Stimulated activated CD4-positive, alpha-beta T cell treated with anti-CD3 and anti-CD28 coated beads, Interleukin-2, amount 100 ng/mL, for 4 hours (primary cell): ENCODE data around the gene APOL6.
"Not testable (repeated sequence)": the region's sequence is repeated elsewhere in the genome, so short reads cannot be mapped to it uniquely, and the experiment has no call there.

ENCODE experiments used
- DNase-seq: peaks from one replicate; pipeline ENCODE4 v3.0.0-alpha.2; 2020; ENCODE audit warnings: low read depth

Gene APOL6

DNA sequence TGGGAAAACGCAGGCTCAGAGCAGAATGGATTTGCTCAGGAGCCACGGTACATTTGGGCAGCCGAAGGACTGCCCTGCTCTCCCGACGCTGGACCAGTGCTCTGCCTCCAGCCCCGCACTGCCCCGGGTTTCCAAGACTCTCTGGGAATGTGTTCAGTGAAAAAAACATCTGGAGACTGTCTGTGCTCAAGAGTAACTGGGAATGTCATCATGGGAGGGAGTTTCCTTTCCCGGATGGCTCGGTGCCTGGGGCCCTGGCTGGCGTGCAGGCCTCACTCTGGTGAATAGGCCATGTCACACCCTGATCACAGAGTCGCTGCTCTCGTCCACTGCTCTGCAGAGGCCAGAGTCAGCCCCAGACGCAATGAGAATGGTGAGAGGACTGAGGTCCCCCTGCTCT is 9.8 kb upstream of the APOL6 start:
- no peak for DNase-seq

DNA sequence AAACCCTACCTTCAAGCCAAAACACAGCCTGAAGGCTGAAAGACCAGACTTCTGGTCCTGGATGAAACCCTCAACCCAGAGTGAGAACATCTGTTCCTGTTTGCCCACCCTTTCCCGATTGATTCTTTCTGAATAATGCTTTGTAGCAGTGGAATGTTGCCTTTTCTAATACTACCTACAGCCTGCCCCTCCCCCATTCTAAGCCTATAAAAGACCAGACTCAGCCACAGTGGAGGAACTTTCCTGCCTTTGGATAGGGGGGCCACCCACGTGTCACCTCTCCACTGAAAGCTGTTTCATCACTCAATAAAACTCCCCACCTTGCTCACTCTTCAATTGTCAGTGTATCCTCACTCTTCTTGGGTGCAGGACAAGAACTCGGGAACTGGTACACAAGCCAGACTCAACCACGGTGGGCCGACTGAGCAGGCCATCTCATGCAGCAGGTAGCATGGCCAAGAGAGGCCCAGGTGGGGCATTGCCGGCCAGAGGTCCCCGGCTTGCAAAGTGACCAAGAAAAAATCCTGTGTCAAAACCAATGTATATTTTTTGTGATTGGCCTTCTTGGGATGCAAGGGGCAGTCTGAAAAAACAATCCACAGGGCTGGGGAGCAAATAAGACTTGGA is 6.6 kb upstream of the APOL6 start:
- DNase-seq = no peak

- no peak for DNase-seq
Measured at GRCh38 chr22:35642305-35642741, 5.9 kb upstream of the APOL6 start.

GRCh38 chr22:35643991-35644390 is 4.3 kb upstream of the APOL6 start:
- DNase-seq = no peak

DNA sequence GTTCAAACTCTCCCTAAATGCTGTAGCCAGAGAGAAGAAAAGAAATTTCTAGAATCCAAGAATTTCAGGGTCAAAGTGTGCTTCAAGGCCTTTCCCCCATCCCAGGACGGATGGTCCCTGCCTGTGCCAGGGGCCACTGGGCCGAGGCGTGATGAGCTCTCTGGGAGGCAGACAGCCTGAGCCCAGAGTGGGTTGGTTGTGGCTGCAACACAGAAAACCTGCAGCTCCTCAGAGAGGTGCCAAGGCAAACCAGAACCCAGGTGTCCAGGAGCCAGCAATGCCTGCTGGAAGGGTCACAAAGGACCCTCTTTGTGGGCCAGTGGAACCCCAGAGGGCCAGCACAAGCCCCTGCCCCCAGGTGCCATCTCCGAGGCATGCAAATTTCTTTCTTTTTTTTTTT is 2.6 kb upstream of the APOL6 start:
- DNase-seq = no peak

DNA sequence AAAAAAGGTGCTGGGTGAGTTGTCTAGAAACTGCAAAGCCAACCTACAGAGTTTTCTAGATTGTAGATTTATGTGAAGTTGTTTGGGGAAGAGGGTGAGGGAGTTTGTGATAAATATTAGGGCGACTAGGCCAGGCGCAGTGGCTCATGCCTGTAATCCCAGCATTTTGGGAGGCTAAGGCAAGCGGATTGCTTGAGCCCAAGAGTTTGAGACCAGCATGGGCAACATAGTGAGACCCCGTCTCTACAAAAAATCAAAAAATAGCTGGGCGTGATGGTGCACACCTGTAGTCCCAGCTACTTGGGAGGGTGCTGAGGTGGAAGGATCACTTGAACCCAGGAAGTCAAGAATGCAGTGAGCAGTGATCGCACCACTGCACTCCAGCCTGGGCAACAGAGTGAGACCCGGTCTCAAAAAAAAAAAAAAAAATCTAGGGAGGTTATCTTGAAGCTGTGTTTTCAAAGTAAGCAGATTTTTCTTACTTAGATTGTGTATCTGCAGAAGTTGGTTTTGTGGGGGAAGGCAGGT is 844 bp downstream of the APOL6 start:
- no peak for DNase-seq

GRCh38 chr22:35649636-35650250 is 1.5 kb downstream of the APOL6 start:
- DNase-seq = no peak

GRCh38 chr22:35651085-35651484 is 2.8 kb downstream of the APOL6 start:
- DNase-seq = no peak

DNA sequence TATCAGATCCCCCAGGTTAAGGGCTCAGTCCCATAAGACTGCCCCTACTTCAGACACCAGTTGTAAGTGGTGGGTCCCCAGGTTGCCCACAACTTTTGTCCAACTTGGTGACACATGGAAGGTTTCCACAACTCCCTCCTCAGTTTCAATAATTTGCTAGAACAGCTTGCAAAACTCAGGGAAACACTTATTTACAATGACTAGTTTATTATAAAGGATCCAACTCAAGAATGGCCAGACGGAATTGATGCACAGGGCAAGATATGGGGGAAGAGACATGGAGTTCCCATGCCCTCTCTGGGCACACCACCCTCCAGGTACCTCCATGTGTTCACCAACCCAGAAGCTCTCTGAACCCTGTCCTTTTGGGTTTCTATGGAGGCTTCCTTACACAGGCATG is 5.6 kb downstream of the APOL6 start:
- no peak for DNase-seq

- no peak for DNase-seq
Measured at GRCh38 chr22:35656284-35656752, 8.1 kb downstream of the APOL6 start.

DNA sequence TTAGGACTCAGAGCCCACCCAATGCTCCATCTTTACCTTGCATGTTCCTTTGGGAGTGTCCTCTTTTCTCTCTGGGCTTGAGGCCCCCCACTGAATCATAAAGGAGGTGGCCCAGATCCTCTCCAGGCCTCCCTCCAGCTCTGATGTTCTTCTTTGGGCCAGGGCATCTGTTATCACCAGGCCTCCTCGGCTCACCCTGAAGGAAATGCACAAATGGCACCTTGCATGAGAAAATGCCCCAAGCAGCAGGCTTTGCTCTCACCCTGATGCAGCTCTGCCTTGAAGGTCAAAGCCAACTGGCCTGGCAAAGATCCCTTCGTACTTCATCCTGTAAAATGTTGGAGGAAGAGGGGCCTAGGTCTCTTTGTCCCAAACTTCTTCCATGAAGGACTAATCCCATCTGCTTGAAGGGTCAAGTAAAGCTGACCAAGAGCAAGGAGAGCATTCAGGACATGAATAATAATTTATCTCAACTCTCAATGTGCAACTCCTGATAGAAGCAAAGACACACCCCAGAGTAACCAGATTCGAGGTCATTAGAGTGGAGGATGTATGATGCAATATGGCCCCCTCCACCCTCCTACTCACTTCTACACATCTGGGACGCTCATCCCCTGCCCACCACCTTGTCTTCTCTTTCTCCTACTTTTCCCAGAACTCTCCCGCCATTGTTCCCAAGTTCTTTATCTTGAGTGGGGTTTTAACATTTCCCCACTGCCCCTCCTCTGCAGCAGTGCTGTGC is 9.5 kb downstream of the APOL6 start:
- DNase-seq = no peak

GRCh38 chr22:35660291-35661127 is 12.3 kb downstream of the APOL6 start:
- peak; percentile 68 for DNase-seq

GRCh38 chr22:35661464-35661863 is 13.2 kb downstream of the APOL6 start:
- DNase-seq = no peak

GRCh38 chr22:35662914-35663313 is 14.7 kb downstream of the APOL6 start:
- no peak for DNase-seq

DNA sequence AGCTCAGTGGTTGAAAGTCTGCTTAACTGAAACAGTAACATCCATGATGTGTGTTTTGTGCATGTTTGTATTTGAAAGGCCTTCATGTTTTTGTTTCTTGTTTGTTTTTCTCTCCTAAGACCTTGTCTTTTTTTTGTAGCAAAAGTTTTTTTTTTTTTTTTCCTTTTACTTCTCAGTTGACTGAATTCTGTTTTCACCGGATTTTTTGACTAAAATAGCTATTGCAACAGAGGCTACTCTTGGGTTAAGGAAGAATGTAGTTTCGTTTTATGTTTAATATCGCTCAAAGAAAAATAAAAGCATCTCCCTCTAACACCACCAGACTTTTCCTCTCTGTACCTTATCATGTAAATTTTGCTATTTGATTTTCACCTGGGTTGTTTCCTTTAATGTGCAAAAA is 15.1 kb downstream of the APOL6 start:
- no peak for DNase-seq

GRCh38 chr22:35664955-35665587 is 16.8 kb downstream of the APOL6 start:
- no peak for DNase-seq

DNA sequence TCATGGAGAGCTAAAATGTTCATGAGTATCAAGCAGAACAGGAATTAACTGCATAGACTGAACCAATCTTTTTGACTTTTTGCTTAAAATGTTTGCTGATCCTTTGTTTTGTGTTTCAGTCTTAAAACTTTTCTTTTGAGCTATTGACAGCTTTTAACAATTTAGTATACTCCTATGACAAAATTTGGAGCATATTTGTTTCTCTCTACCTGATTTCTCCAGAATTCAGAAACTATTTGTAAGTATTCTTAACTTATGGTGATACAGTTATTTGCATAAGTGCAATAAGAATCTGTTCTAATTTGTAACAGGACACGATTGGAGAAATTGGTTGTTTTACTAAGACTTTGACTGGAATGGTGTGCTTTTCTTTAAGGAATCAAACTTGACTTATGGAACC is 18.5 kb downstream of the APOL6 start:
- DNase-seq = not testable (repeated sequence)

DNA sequence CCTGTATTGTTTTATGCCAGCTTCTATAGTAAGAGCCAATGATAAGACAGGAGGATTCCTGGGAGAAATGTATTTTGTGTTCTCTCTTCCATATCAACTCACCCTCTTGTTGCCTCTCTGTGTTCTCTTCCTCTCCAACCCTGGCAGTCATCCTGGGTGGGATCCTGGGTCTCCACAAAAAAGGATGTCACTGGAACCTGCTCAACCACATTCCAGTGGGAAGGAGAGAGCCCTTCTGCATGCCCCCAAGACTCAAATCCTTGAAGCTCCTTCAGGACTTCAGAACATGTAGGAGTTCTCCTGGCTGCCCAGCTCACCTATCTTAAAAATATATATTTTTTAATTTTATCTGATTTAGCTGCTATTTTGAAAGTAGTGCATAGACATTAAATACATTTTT is 26.1 kb downstream of the APOL6 start:
- DNase-seq = no peak

- not testable (repeated sequence) for DNase-seq
Measured at GRCh38 chr22:35676065-35676464, 27.8 kb downstream of the APOL6 start.

- DNase-seq = no peak
Measured at GRCh38 chr22:35677460-35678187, 29.4 kb downstream of the APOL6 start.

- DNase-seq = no peak
Measured at GRCh38 chr22:35678836-35679235, 30.6 kb downstream of the APOL6 start.
